Ascending aorta (tissue), 2 donors: ENCODE measurements around the gene SP3. TPM values are rescaled to one million over a fixed set of nuclear protein-coding genes. Genes with fewer than 3 reads are reported as not detected.

ENCODE experiments used
- DNase-seq, 2 donors: peaks; one replicate each; pipeline ENCODE4 v3.0.0-alpha.2; 2019; ENCODE audit warnings: low spot score in 2 of 2
- H3K27ac ChIP-seq, 2 donors: fragments of 200-600 bp; sonication (generic); one replicate each; pipeline ENCODE4 v1.5.1; 2016 to 2017; ENCODE audit warnings: mild to moderate bottlenecking in 1 of 2
- H3K27me3 ChIP-seq: fragments of 200-600 bp; sonication (generic); one replicate; pipeline ENCODE4 v1.5.1; 2017
- H3K36me3 ChIP-seq, 2 donors: fragments of 200-600 bp; sonication (generic); one replicate each; pipeline ENCODE4 v1.5.1; 2016
- H3K4me1 ChIP-seq, 2 donors: fragments of 200-600 bp; sonication (generic); one replicate each; pipeline ENCODE4 v1.5.1; 2016 to 2017; ENCODE audit warnings: mild to moderate bottlenecking in 1 of 2
- H3K4me3 ChIP-seq, 2 donors: fragments of 200-600 bp; sonication (generic); one replicate each; pipeline ENCODE4 v1.5.1; 2016 to 2017; ENCODE audit warnings: mild to moderate bottlenecking in 1 of 2
- H3K9me3 ChIP-seq, 2 donors: fragments of 200-600 bp; sonication (generic); one replicate each; pipeline ENCODE4 v1.5.1; 2016
- intact Hi-C: fragments of 100-400 bp; cut with DNase I; formaldehyde crosslinking; loops from one replicate; pipeline ENCODE4 v1.15.1; 2023
- total RNA-seq: library from RNA; depleted of rRNA; stranded (reverse); fragments of >200 nt; gene quantifications from one replicate; pipeline ENCODE4 v1.1.0, GENCODE V29; 2016
- TF ChIP-seq, protein P1 (sequence below), 3 experiments: fragments of 200-600 bp in 2 of 3; fragments of 450-650 bp in 1 of 3; sonication (generic) in 2 of 3; IDR thresholded peaks; one replicate each; pipeline ENCODE4 v1.5.1; 2016 to 2019; ENCODE audit warnings: antibody characterized with exemption in 3 of 3, mild to moderate bottlenecking in 1 of 3, moderate library complexity in 1 of 3

The SP3 gene
- total RNA-seq, 1 donor from 2014 or later = 58.0 TPM

DNA sequence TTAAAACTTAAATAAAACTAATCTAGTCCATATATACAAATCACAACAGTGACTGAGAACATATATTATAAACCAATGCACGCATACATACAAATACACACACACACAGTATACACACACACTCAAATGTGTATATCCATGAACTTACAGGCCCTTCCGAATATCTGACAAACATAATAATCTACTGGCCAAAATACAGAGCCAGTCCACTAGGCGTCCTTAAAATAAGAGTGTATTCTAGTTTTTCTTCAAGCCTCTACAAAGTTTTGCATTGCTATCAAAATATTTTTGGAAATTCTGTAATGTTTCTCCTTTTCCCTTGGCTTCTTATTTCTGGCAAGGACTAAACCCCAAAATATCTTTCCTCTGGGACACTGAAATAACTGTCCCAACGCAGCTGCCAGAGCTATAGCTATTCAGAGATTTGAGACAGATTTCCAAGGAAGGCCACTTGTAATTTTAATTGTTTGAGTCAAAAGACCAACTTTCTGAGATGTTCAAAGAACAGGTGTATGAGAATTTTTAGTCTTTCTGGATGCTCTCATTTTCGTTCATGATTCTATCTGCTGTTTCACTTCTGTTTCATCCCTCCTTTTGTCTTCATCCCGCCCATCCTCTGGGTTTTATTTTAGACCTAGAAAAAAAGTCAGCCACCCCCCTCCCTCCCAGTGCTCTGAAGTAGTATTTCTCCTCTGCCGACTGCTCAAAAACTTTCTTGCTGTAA lies 24.1 kb upstream of the SP3 start:
- H3K4me1 ChIP-seq = peaks cover 24 to 78% of the 10 kb centered on the region in 2 donors
- TF ChIP-seq, protein P1, sequence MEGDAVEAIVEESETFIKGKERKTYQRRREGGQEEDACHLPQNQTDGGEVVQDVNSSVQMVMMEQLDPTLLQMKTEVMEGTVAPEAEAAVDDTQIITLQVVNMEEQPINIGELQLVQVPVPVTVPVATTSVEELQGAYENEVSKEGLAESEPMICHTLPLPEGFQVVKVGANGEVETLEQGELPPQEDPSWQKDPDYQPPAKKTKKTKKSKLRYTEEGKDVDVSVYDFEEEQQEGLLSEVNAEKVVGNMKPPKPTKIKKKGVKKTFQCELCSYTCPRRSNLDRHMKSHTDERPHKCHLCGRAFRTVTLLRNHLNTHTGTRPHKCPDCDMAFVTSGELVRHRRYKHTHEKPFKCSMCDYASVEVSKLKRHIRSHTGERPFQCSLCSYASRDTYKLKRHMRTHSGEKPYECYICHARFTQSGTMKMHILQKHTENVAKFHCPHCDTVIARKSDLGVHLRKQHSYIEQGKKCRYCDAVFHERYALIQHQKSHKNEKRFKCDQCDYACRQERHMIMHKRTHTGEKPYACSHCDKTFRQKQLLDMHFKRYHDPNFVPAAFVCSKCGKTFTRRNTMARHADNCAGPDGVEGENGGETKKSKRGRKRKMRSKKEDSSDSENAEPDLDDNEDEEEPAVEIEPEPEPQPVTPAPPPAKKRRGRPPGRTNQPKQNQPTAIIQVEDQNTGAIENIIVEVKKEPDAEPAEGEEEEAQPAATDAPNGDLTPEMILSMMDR (IDR thresholded peaks at IDR 0.05) = peak; percentile 31 to 48 (median 33)
- intact Hi-C loops = loop anchor here (2.0 to 5.0 kb wide), 2 partner anchors 25 to 498 kb away; partner anchors contain the start of genes GPR155 and SP3
- H3K4me3 ChIP-seq = no peak overlapping the region
- H3K27me3 ChIP-seq = no peaks in the 10 kb centered on the region
- peak in 1 of 2 donors; percentile 76 for DNase-seq
- no peaks in the 10 kb centered on the region for H3K9me3 ChIP-seq
- H3K27ac ChIP-seq = peak overlapping the region; percentile 79 to 83
- no peaks in the 10 kb centered on the region for H3K36me3 ChIP-seq

DNA sequence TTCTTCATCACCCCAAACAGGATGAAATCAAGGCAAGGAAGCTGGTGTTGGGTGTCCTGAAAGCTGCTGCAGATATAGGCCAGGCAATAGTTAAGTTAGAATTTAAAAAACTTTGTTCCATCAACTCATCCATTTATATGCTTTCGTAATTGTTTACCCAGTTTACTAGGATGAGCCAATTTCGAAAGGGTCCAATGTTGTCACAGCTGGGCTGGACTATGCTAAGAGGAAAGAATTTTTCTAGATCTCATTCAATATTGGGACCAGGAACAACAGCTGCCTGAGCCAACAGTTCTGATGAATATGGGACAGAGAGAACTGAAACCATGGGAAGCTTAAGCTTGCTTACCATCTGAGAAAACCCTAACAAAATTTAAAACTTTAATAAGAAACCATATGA lies 21.6 kb upstream of the SP3 start:
- TF ChIP-seq, protein P1 (IDR thresholded peaks at IDR 0.05) = no peak
- DNase-seq = no peak
- Histone ChIP-seq H3K4me3 (no peak overlapping the region), H3K27ac (peak overlapping the region; percentile 79 to 83), H3K36me3 (no peaks in the 10 kb centered on the region), H3K4me1 (peaks cover 28 to 83% of the 10 kb centered on the region in 2 donors), H3K27me3 (no peaks in the 10 kb centered on the region), H3K9me3 (no peaks in the 10 kb centered on the region)
- intact Hi-C loops = loop anchor here (5.0 kb wide), 1 partner anchor 500 kb away; the partner anchor contains the start of gene GPR155

DNA sequence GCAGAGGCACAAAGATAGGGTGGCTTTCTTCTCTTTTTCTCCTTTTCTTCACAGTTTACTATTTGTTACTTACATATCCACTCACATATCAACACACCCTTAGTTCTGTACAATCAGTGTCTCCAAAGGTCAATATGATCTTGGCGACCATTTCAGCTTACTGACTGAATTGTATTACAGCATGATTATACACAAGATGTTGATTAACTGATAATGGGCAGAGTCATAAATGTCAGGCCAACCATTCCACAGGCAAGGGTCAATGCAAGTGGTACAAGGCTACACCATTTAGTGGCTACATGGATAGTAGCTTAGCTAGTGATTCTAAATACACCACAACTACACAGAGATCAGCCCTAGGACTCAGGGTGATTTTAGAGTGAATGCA lies 20.4 kb upstream of the SP3 start:
- intact Hi-C loops = loop anchor here (5.0 kb wide), 1 partner anchor 502 kb away; the partner anchor contains the start of gene GPR155

DNA sequence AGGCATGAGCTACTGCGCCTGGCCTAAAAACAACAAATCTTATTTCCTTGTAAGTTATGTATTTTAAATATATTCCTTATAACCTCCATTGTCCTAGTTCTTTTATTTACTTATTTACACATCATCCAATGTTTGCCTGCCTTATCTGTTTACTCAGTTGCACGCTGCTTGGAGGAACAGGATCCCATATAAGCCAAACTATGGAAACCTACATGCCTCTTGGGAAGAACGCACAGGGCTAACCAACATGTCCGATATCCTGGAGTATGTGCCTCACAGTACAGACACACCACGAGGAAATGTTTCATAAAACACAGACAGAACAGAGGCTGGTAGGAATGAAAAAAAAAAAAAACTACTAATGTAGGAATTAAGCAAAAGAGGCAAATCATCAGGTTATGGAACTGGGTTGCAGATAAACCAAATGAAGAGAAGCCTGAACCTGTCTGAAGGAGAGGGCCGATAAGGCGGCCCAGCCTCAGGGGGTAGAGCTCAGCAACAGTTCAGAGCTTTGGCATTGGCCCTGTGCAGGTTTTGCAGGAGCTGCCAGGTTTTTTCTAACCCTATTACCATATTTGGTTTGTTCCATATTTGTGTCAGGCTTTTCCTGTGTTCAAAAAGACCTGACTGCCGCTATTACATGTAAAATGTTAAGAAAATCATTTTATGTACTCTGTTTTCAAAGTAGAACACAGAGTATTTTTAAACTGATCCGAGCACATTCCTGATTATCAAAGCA lies 19.9 kb upstream of the SP3 start:
- Histone ChIP-seq H3K9me3 (no peaks in the 10 kb centered on the region), H3K4me3 (no peak overlapping the region), H3K27me3 (no peaks in the 10 kb centered on the region), H3K36me3 (no peaks in the 10 kb centered on the region), H3K27ac (peak overlapping the region; percentile 79 to 83), H3K4me1 (peaks cover 18 to 67% of the 10 kb centered on the region in 2 donors)
- TF ChIP-seq, protein P1 (IDR thresholded peaks at IDR 0.05) = no peak
- DNase-seq = no peak
- intact Hi-C loops = loop anchor here (5.0 kb wide), 1 partner anchor 502 kb away; the partner anchor contains the start of gene GPR155

More for the DNA sequence above, 20.4 kb upstream of the SP3 start:
- H3K4me1 ChIP-seq = peaks cover 23 to 72% of the 10 kb centered on the region in 2 donors
- H3K27me3 ChIP-seq = no peaks in the 10 kb centered on the region
- H3K27ac ChIP-seq = peak overlapping the region; percentile 79 to 83
- TF ChIP-seq, protein P1 (IDR thresholded peaks at IDR 0.05) = no peak
- DNase-seq = no peak
- no peak overlapping the region for H3K4me3 ChIP-seq
- H3K36me3 ChIP-seq = no peaks in the 10 kb centered on the region
- H3K9me3 ChIP-seq = no peaks in the 10 kb centered on the region

DNA sequence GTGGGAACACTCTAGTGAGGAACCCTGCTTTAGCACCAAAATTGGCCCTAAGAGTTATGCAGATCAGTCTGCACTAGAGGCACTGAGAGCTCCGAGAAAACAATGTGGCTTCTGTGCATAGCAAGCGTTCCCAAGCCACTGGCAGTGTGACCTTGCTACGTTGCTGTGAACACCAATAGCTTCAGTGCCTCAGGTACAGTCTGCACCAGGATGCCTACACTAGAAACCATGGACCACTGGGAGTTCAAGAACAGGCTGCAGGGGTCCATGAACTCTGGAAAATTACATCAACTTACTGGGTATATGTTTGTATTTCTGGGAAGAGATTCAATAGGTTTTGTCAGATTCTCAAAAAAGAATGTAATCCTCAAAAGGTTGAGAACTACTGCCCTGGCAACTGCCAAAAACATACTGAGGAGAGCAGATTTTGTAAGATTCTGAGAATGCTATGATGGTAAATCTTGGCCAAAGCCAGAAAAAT lies 18.3 kb upstream of the SP3 start:
- Histone ChIP-seq H3K27ac (peak overlapping the region; percentile 79 to 83), H3K27me3 (no peaks in the 10 kb centered on the region), H3K36me3 (no peaks in the 10 kb centered on the region), H3K4me1 (peaks cover 16 to 57% of the 10 kb centered on the region in 2 donors), H3K9me3 (no peaks in the 10 kb centered on the region), H3K4me3 (peak overlapping the region in 1 of 2 donors; percentile 22)
- no peak for DNase-seq
- TF ChIP-seq, protein P1 (IDR thresholded peaks at IDR 0.05) = no peak
- intact Hi-C loops = loop anchor here (2.0 kb wide), 2 partner anchors 17 to 27 kb away; no protein-coding TSS in a partner anchor
